ENCODE results near the gene FGD3. TPM values are rescaled to one million over a fixed set of nuclear protein-coding genes. Genes with fewer than 3 reads are reported as not detected.

FGD3 gene
- total and polyA plus RNA-seq, 2 of the 8 experiments (the other 6 are each of a cell fraction or from before 2014, with no cell fraction given) = 1.4 to 1.9 TPM

GRCh38 chr9:92911511-92912475 is 35.5 kb upstream of the FGD3 start:
- Histone ChIP-seq H3K4me1 (replicated peaks in 1 of 4; ENCODE audit: control insufficient read depth in 3 of 4, insufficient read depth in 4 of 4, low read length in 3 of 4) (peaks cover 0 to 7% (median 0%) of the 10 kb centered on the region in 4 experiments; a peak in 2 of 7 replicates), H3K4ac (replicated peaks; ENCODE audit: insufficient read length, low read depth, low read length) (no peak overlapping the region), H3K4me2 (ENCODE audit: insufficient read depth in 1 of 2, low read depth in 2 of 2, low read length in 2 of 2) (no peak overlapping the region), H3K23ac (ENCODE audit: insufficient read length) (no peak overlapping the region), H4K5ac (ENCODE audit: insufficient read length, low read depth, low read length) (no peak overlapping the region), H3K79me2 (ENCODE audit: control insufficient read depth in 1 of 2, insufficient read depth in 2 of 2, low read length in 2 of 2) (no peaks in the 10 kb centered on the region), H2BK120ac (replicated peaks; ENCODE audit: low read depth, low read length) (no peak overlapping the region), H3K79me1 (ENCODE audit: low read depth, low read length) (no peaks in the 10 kb centered on the region), H4K20me1 (replicated peaks in 1 of 2; ENCODE audit: control insufficient read depth in 1 of 2, insufficient read depth in 2 of 2, low read length in 2 of 2) (peaks cover 0 to 2% of the 10 kb centered on the region in 2 experiments), H2BK12ac (ENCODE audit: low read depth, low read length) (no peak overlapping the region), H2BK20ac (ENCODE audit: low read length) (no peak overlapping the region), H2AFZ (ENCODE audit: low read length) (0 out of 2 replicates have a peak overlapping the region, but pooled peaks have one; percentile 30), H3K14ac (ENCODE audit: insufficient read length) (no peak overlapping the region), H3K18ac (ENCODE audit: extremely low read depth, low read length) (no peak overlapping the region), H3K9me3 (ENCODE audit: insufficient read depth in 2 of 2, low read depth in 1 of 2, low read length in 1 of 2) (no peaks in the 10 kb centered on the region; a peak in 1 of 4 replicates), H4K91ac (replicated peaks; ENCODE audit: insufficient read length, low read length) (no peak overlapping the region), H3K9ac (replicated peaks in 1 of 4; ENCODE audit: extremely low read depth in 1 of 4, low read depth in 3 of 4, low read length in 3 of 4) (no peak overlapping the region), H3K27ac (ENCODE audit: low read depth, low read length) (no peak overlapping the region), H3K23me2 (ENCODE audit: low read depth, low read length) (peaks cover 2% of the 10 kb centered on the region; the same call in 1 of the 2 replicates), H2BK15ac (ENCODE audit: low read length) (no peak overlapping the region; the same call in 1 of the 2 replicates), H2AK5ac (ENCODE audit: low read depth, low read length) (no peak overlapping the region), H3K4me3 (ENCODE audit: extremely low read depth in 1 of 4, insufficient read depth in 2 of 4, low read depth in 3 of 4, low read length in 4 of 4) (no peak overlapping the region; a peak in 1 of 8 replicates), H3K27me3 (replicated peaks in 1 of 4; ENCODE audit: control insufficient read depth in 3 of 4, extremely low read depth in 1 of 4, insufficient read depth in 3 of 4, low read length in 3 of 4) (no peaks in the 10 kb centered on the region), H3K56ac (replicated peaks; ENCODE audit: insufficient read length, low read depth, low read length) (no peak overlapping the region), H2BK5ac (ENCODE audit: low read depth, low read length) (no peak overlapping the region), H4K8ac (ENCODE audit: extremely low read depth, insufficient read depth, low read length) (no peak overlapping the region), H3K36me3 (ENCODE audit: control insufficient read depth in 2 of 4, insufficient read depth in 4 of 4, low read length in 3 of 4) (no peaks in the 10 kb centered on the region)
- no peak for TF ChIP-seq CBX5 (IDR thresholded peaks at IDR 0.05; ENCODE audit: low read depth, low read length)
- WGBS, 2 experiments (ENCODE audit: extremely low coverage in 1 of 2, insufficient coverage in 1 of 2, insufficient read length in 1 of 2, insufficient replicate concordance in 2 of 2, low coverage in 1 of 2, low lambda C conversion rate in 2 of 2, missing lambda C conversion rate in 1 of 2) = 79% methylated on average over 11 of the region's 11 CpGs; no CpG with 5 or more reads in 1 of the 2 experiments
- ChIA-PET POLR2A (ENCODE audit: partially characterized antibody) (no interaction called here), CTCF (ENCODE audit: partially characterized antibody) (interaction anchor here (0.8 to 1.6 kb wide), 5 partner anchors 10 to 72 kb away, joined by 3 to 5 read pairs (median 3); no protein-coding TSS in a partner anchor)
- FAIRE-seq (no peak), DNase-seq (ENCODE audit: low read depth in 1 of 2, low spot score in 2 of 2) (no peak)

Data from H1 (cell line).